GM12801 (cell line): ENCODE results near the gene ELP6.

Source experiments
- CTCF ChIP-seq: IDR thresholded peaks from one replicate; pipeline ENCODE4 v1.5.1; 2011; ENCODE audit warnings: control low read depth; ENCODE audit not compliant: insufficient read length; ENCODE audit errors: extremely low read depth

The ELP6 gene

GRCh38 chr3:47513125-47513929 lies at the start of gene ELP6:
TSS of gene ELP6 (minus strand) at chr3:47513712. CDS start at chr3:47513590, 122 bp downstream.
- TF ChIP-seq CTCF: no peak

- TF ChIP-seq CTCF: no peak
These were observed 42.8 kb upstream of the ELP6 start for GRCh38 chr3:47556351-47556750.

GRCh38 chr3:47554335-47554734 lies 40.8 kb upstream of the ELP6 start:
- no peak for TF ChIP-seq CTCF

- TF ChIP-seq CTCF: no peak
These were observed 39.9 kb upstream of the ELP6 start for GRCh38 chr3:47553407-47553806.

- TF ChIP-seq CTCF: no peak
These were observed 29.1 kb upstream of the ELP6 start for GRCh38 chr3:47542471-47543173.

GRCh38 chr3:47541583-47542108 lies 28.1 kb upstream of the ELP6 start:
- no peak for TF ChIP-seq CTCF

- no peak for TF ChIP-seq CTCF
These were observed 26.8 kb upstream of the ELP6 start for GRCh38 chr3:47540281-47540680.
